ENCODE data around the gene CDK11A.
"Not testable (repeated sequence)": the region's sequence is repeated elsewhere in the genome, so short reads cannot be mapped to it uniquely, and the experiment has no call there.

The CDK11A gene

GRCh38 chr1:1683104-1683905 lies 40.9 kb downstream of the CDK11A start:
- no peak for FAIRE-seq

- no peak for FAIRE-seq
These were observed 43.3 kb downstream of the CDK11A start for GRCh38 chr1:1680912-1681273.

- FAIRE-seq, result no peak
These were observed 43.9 kb downstream of the CDK11A start for GRCh38 chr1:1680031-1680911.

- no peak for FAIRE-seq
These were observed 45.4 kb downstream of the CDK11A start for GRCh38 chr1:1678581-1679380.

- no peak for FAIRE-seq
These were observed 46.2 kb downstream of the CDK11A start for GRCh38 chr1:1677718-1678580.

- FAIRE-seq, result not testable (repeated sequence)
These were observed 48.1 kb downstream of the CDK11A start for GRCh38 chr1:1676087-1676486.

- FAIRE-seq, result not testable (repeated sequence)
These were observed 48.9 kb downstream of the CDK11A start for GRCh38 chr1:1675218-1675617.

- FAIRE-seq, result not testable (repeated sequence)
These were observed 49.4 kb downstream of the CDK11A start for GRCh38 chr1:1674806-1675205.

- FAIRE-seq, result no peak
These were observed 51.8 kb downstream of the CDK11A start for GRCh38 chr1:1672181-1672965.

- FAIRE-seq, result no peak
These were observed 52.6 kb downstream of the CDK11A start for GRCh38 chr1:1671365-1672119.

GRCh38 chr1:1670866-1671265 lies 53.3 kb downstream of the CDK11A start:
- no peak for FAIRE-seq

- no peak for FAIRE-seq
These were observed 54.4 kb downstream of the CDK11A start for GRCh38 chr1:1669468-1670440.

GRCh38 chr1:1666526-1666925 lies 57.6 kb downstream of the CDK11A start:
- no peak for FAIRE-seq

- FAIRE-seq, result no peak
These were observed 58.3 kb downstream of the CDK11A start for GRCh38 chr1:1665815-1666251.

GRCh38 chr1:1664941-1665814 lies 59.0 kb downstream of the CDK11A start:
- no peak for FAIRE-seq

GRCh38 chr1:1664318-1664717 lies 59.8 kb downstream of the CDK11A start:
- FAIRE-seq, result not testable (repeated sequence)

GRCh38 chr1:1662830-1663560 lies 61.2 kb downstream of the CDK11A start:
- FAIRE-seq, result not testable (repeated sequence)
